A204.1 (cell line): ENCODE measurements around the gene RASSF7.

ENCODE experiments used
- FAIRE-seq: peaks from 2 replicates; lab custom pipeline; 2012; peaks lifted over from hg19 to GRCh38; lab: Jason Lieb, UNC

RASSF7 gene

GRCh38 chr11:551596-551995 lies 9.2 kb upstream of the RASSF7 start:
- FAIRE-seq: no peak

- no peak for FAIRE-seq
These were observed 7.4 kb upstream of the RASSF7 start for GRCh38 chr11:553083-553987.

GRCh38 chr11:553988-554340 lies 6.8 kb upstream of the RASSF7 start:
- no peak for FAIRE-seq

GRCh38 chr11:554428-555226 lies 6.1 kb upstream of the RASSF7 start:
- no peak for FAIRE-seq

GRCh38 chr11:555227-555779 lies 5.5 kb upstream of the RASSF7 start:
- no peak for FAIRE-seq

GRCh38 chr11:555780-556661 lies 4.7 kb upstream of the RASSF7 start:
- no peak for FAIRE-seq

GRCh38 chr11:556662-557256 lies 4.0 kb upstream of the RASSF7 start:
- FAIRE-seq: no peak

- no peak for FAIRE-seq
These were observed 3.2 kb upstream of the RASSF7 start for GRCh38 chr11:557328-558132.

GRCh38 chr11:558503-558902 lies 2.3 kb upstream of the RASSF7 start:
- no peak for FAIRE-seq

- FAIRE-seq: no peak
These were observed 1.6 kb upstream of the RASSF7 start for GRCh38 chr11:559020-559620.

- FAIRE-seq: no peak
These were observed 962 bp upstream of the RASSF7 start for GRCh38 chr11:559712-560304.

- FAIRE-seq: no peak
These were observed 606 bp downstream of the RASSF7 start for GRCh38 chr11:561148-562003.

GRCh38 chr11:562046-562645 lies 1.4 kb downstream of the RASSF7 start:
- no peak for FAIRE-seq

- FAIRE-seq: no peak
These were observed 2.5 kb downstream of the RASSF7 start for GRCh38 chr11:563066-563811.

GRCh38 chr11:563812-564578 lies 3.2 kb downstream of the RASSF7 start:
- no peak for FAIRE-seq

GRCh38 chr11:565921-566509 lies 5.2 kb downstream of the RASSF7 start:
- no peak for FAIRE-seq
